H1 (cell line): Measurements from ENCODE around the gene SHISA8. TPM values are rescaled to one million over a fixed set of nuclear protein-coding genes. Genes with fewer than 3 reads are reported as not detected.
"Not testable (repeated sequence)": the region's sequence is repeated elsewhere in the genome, so short reads cannot be mapped to it uniquely, and the experiment has no call there.

ENCODE experiments used
- CTCF ChIA-PET: fragments of 300-600 bp; sonication (Branson Sonifier 250); formaldehyde crosslinking; loops from one replicate; lab custom pipeline; 2021; ENCODE audit not compliant: partially characterized antibody; lab: Charles Lee
- POLR2A ChIA-PET: fragments of 300-600 bp; sonication (Branson Sonifier 250); formaldehyde crosslinking; loops from one replicate; lab custom pipeline; 2021; ENCODE audit warnings: inconsistent platforms; ENCODE audit not compliant: partially characterized antibody; lab: Charles Lee
- DNase-seq, 2 experiments: peaks; one replicate each; pipeline versions ENCODE4 v3.0.0 to v3.0.0-alpha.2; 2010 to 2022; ENCODE audit warnings: low spot score in 2 of 2, low read depth in 1 of 2, mixed read lengths in 1 of 2
- FAIRE-seq: peaks from 2 replicates; lab custom pipeline; 2011; peaks lifted over from hg19 to GRCh38; lab: Jason Lieb, UNC
- H2AFZ ChIP-seq: 2 replicates; pipeline ENCODE4 v1.8.1; 2012; ENCODE audit warnings: low read length, inconsistent platforms
- H2AK5ac ChIP-seq: 2 replicates; pipeline ENCODE4 v1.6.1; 2013; ENCODE audit warnings: low read depth, low read length
- H2BK120ac ChIP-seq: replicated peaks from 2 replicates; pipeline ENCODE3; 2013; ENCODE audit warnings: low read depth, low read length, inconsistent platforms
- H2BK12ac ChIP-seq: 2 replicates; pipeline ENCODE4 v1.6.1; 2013; ENCODE audit warnings: low read depth, low read length
- H2BK15ac ChIP-seq: 2 replicates; pipeline ENCODE4 v1.6.1; 2013; ENCODE audit warnings: low read length
- H2BK20ac ChIP-seq: 2 replicates; pipeline ENCODE4 v1.6.1; 2013; ENCODE audit warnings: low read length
- H2BK5ac ChIP-seq: 2 replicates; pipeline ENCODE4 v1.6.1; 2013; ENCODE audit warnings: low read depth, low read length
- H3K14ac ChIP-seq: 2 replicates; pipeline ENCODE4 v1.6.1; 2013; ENCODE audit warnings: inconsistent platforms; ENCODE audit not compliant: insufficient read length
- H3K18ac ChIP-seq: 2 replicates; pipeline ENCODE4 v1.6.1; 2013; ENCODE audit warnings: low read length; ENCODE audit errors: extremely low read depth
- H3K23ac ChIP-seq: 2 replicates; pipeline ENCODE4 v1.6.1; 2013; ENCODE audit warnings: inconsistent platforms; ENCODE audit not compliant: insufficient read length
- H3K23me2 ChIP-seq: 2 replicates; pipeline ENCODE4 v1.6.1; 2013; ENCODE audit warnings: low read depth, low read length
- H3K27ac ChIP-seq: 2 replicates; pipeline ENCODE4 v1.6.1; 2011; ENCODE audit warnings: low read depth, low read length, inconsistent platforms
- H3K27me3 ChIP-seq, 4 experiments: replicated peaks in 1 of 4; 1 replicate in 1 of 4; 2 replicates in 3 of 4; pipeline versions ENCODE4 v1.6.1 to v1.8.1; 2011 to 2013; ENCODE audit warnings: low read length in 3 of 4, mild to moderate bottlenecking in 3 of 4, inconsistent platforms in 2 of 4, mixed read lengths in 2 of 4, moderate library complexity in 1 of 4; ENCODE audit not compliant: control insufficient read depth in 3 of 4, insufficient read depth in 3 of 4; ENCODE audit errors: extremely low read depth in 1 of 4
- H3K36me3 ChIP-seq, 4 experiments: 2 replicates each; pipeline versions ENCODE4 v1.6.1 to v1.8.1; 2011 to 2013; ENCODE audit warnings: mild to moderate bottlenecking in 4 of 4, low read length in 3 of 4, moderate library complexity in 2 of 4, control low read depth in 1 of 4, inconsistent platforms in 1 of 4; ENCODE audit not compliant: insufficient read depth in 4 of 4, control insufficient read depth in 2 of 4
- H3K4ac ChIP-seq: replicated peaks from 2 replicates; pipeline ENCODE3; 2013; ENCODE audit warnings: low read length, low read depth, mixed read lengths, inconsistent platforms; ENCODE audit not compliant: insufficient read length
- H3K4me1 ChIP-seq, 4 experiments: replicated peaks in 1 of 4; 1 replicate in 1 of 4; 2 replicates in 3 of 4; pipeline versions ENCODE4 v1.6.1 to v1.8.1; 2011 to 2013; ENCODE audit warnings: low read length in 3 of 4, inconsistent platforms in 2 of 4, mixed read lengths in 1 of 4; ENCODE audit not compliant: insufficient read depth in 4 of 4, control insufficient read depth in 3 of 4
- H3K4me2 ChIP-seq, 2 experiments: 2 replicates each; pipeline versions ENCODE4 v1.6.1 to v1.8.1; 2011 to 2013; ENCODE audit warnings: low read depth in 2 of 2, low read length in 2 of 2, control low read depth in 1 of 2, inconsistent platforms in 1 of 2, mild to moderate bottlenecking in 1 of 2; ENCODE audit not compliant: insufficient read depth in 1 of 2
- H3K4me3 ChIP-seq, 4 experiments: fragments of 200-600, 300-600 bp in 1 of 4; sonication (generic), shearing (Covaris generic), sonication (Bioruptor Twin) in 1 of 4; 2 replicates each; pipeline versions ENCODE4 v1.5.1 to v1.8.1; 2011 to 2016; ENCODE audit warnings: low read length in 4 of 4, low read depth in 3 of 4, control low read depth in 2 of 4, inconsistent platforms in 2 of 4, mild to moderate bottlenecking in 2 of 4, mixed read lengths in 1 of 4, moderate library complexity in 1 of 4; ENCODE audit not compliant: insufficient read depth in 2 of 4; ENCODE audit errors: extremely low read depth in 1 of 4
- H3K56ac ChIP-seq: replicated peaks from 2 replicates; pipeline ENCODE3; 2013; ENCODE audit warnings: low read depth, mild to moderate bottlenecking, mixed read lengths, low read length, inconsistent platforms; ENCODE audit not compliant: insufficient read length
- H3K79me1 ChIP-seq: 2 replicates; pipeline ENCODE4 v1.6.1; 2013; ENCODE audit warnings: low read depth, low read length, control low read depth
- H3K79me2 ChIP-seq, 2 experiments: 2 replicates each; pipeline versions ENCODE4 v1.6.1 to v1.8.1; 2012 to 2013; ENCODE audit warnings: low read length in 2 of 2, mild to moderate bottlenecking in 2 of 2, inconsistent platforms in 1 of 2; ENCODE audit not compliant: insufficient read depth in 2 of 2, control insufficient read depth in 1 of 2
- H3K9ac ChIP-seq, 4 experiments: replicated peaks in 1 of 4; 1 replicate in 1 of 4; 2 replicates in 3 of 4; pipeline versions ENCODE4 v1.6.1 to v1.8.1; 2011 to 2013; ENCODE audit warnings: low read depth in 3 of 4, low read length in 3 of 4, control low read depth in 2 of 4, mild to moderate bottlenecking in 2 of 4, moderate library complexity in 2 of 4, inconsistent platforms in 1 of 4; ENCODE audit errors: extremely low read depth in 1 of 4
- H3K9me3 ChIP-seq, 2 experiments: 2 replicates each; pipeline versions ENCODE4 v1.6.1 to v1.8.1; 2012 to 2013; ENCODE audit warnings: mild to moderate bottlenecking in 2 of 2, moderate library complexity in 2 of 2, control low read depth in 1 of 2, inconsistent platforms in 1 of 2, low read depth in 1 of 2, low read length in 1 of 2, mixed read lengths in 1 of 2; ENCODE audit not compliant: insufficient read depth in 2 of 2
- H4K20me1 ChIP-seq, 2 experiments: replicated peaks in 1 of 2; 2 replicates each; pipeline versions ENCODE3 to v1.8.1; 2011 to 2013; ENCODE audit warnings: inconsistent platforms in 2 of 2, low read length in 2 of 2, mild to moderate bottlenecking in 1 of 2; ENCODE audit not compliant: insufficient read depth in 2 of 2, control insufficient read depth in 1 of 2
- H4K5ac ChIP-seq: 2 replicates; pipeline ENCODE4 v1.6.1; 2013; ENCODE audit warnings: low read length, low read depth, mixed read lengths, inconsistent platforms; ENCODE audit not compliant: insufficient read length
- H4K8ac ChIP-seq: 2 replicates; pipeline ENCODE4 v1.8.0; 2013; ENCODE audit warnings: mild to moderate bottlenecking, moderate library complexity, low read length, inconsistent platforms; ENCODE audit not compliant: insufficient read depth; ENCODE audit errors: extremely low read depth
- H4K91ac ChIP-seq: replicated peaks from 2 replicates; pipeline ENCODE3; 2013; ENCODE audit warnings: low read length, mixed read lengths, inconsistent platforms; ENCODE audit not compliant: insufficient read length
- WGBS, 2 experiments: shearing (Covaris generic) in 1 of 2; methylation state at CpG; one replicate each; pipeline versions ENCODE4 v1.1.6 to v1.1.7; 2013 to 2015; ENCODE audit warnings: low lambda C conversion rate in 2 of 2, mixed read lengths in 2 of 2, inconsistent platforms in 1 of 2, low coverage in 1 of 2, missing lambda C conversion rate in 1 of 2; ENCODE audit not compliant: insufficient replicate concordance in 2 of 2, insufficient coverage in 1 of 2, insufficient read length in 1 of 2; ENCODE audit errors: extremely low coverage in 1 of 2, missing lambda C conversion rate in 1 of 2; 5-methylcytosine and 5-hydroxymethylcytosine counted together
- polyA plus RNA-seq, 7 experiments: library from polyadenylated mRNA; depleted of rRNA in 3 of 7; stranded (reverse) in 5 of 7; unstranded in 2 of 7; fragments of >200 nt in 5 of 7; fragments of 200-250 nt in 2 of 7; gene quantifications; 1 replicate in 5 of 7; 2 replicates in 1 of 7; 4 replicates in 1 of 7; pipeline versions ENCODE4 v1.2.1 to v1.2.3, GENCODE V29; 2011 to 2013; ENCODE audit warnings: missing spikeins in 2 of 7, mixed read lengths in 2 of 7
- total RNA-seq: library from RNA; stranded (reverse); fragmentation: NEBNext Ultra II Directional; extraction: Animal tissue kit (Norgen Biotek cat#: 25700); gene quantifications from 2 replicates; pipeline ENCODE4 v1.2.1, GENCODE V29; 2021

SHISA8 gene
- total and polyA plus RNA-seq, 2 of the 8 experiments (the other 6 are each of a cell fraction or from before 2014, with no cell fraction given): 0.14 to 0.89 TPM

- not testable (repeated sequence) for H2AK5ac ChIP-seq, H3K4me1 ChIP-seq, H2BK120ac ChIP-seq, H3K27me3 ChIP-seq, DNase-seq, H3K27ac ChIP-seq, H2AFZ ChIP-seq, H3K56ac ChIP-seq, H3K4me3 ChIP-seq, H3K9ac ChIP-seq, H2BK20ac ChIP-seq, H3K18ac ChIP-seq, H4K8ac ChIP-seq, H3K4me2 ChIP-seq, H3K14ac ChIP-seq, H3K23me2 ChIP-seq, H3K79me2 ChIP-seq, H4K5ac ChIP-seq, H3K23ac ChIP-seq, H2BK15ac ChIP-seq, H2BK12ac ChIP-seq, H3K4ac ChIP-seq, H2BK5ac ChIP-seq, FAIRE-seq, H4K91ac ChIP-seq, H3K9me3 ChIP-seq
- ChIA-PET CTCF (interaction anchor here (0.6 to 1.6 kb wide), 3 partner anchors 11 to 225 kb away, joined by 3 to 4 read pairs (median 4); no protein-coding TSS in a partner anchor), POLR2A (interaction anchor here (0.8 kb wide), 1 partner anchor 11 kb away, joined by 3 read pairs; no protein-coding TSS in a partner anchor)
- peaks cover 16% of the 10 kb centered on the region for H3K79me1 ChIP-seq
- peaks cover 31 to 70% (median 57%) of the 10 kb centered on the region in 4 experiments; a peak in 7 of 8 replicates for H3K36me3 ChIP-seq
- peaks cover 5 to 16% of the 10 kb centered on the region in 2 experiments for H4K20me1 ChIP-seq
- 93% methylated on average over 1 of the region's 1 CpG; no CpG with 5 or more reads in 1 of the 2 experiments for WGBS, 2 experiments
Measured at GRCh38 chr22:41870081-41870480, 44.8 kb downstream of the SHISA8 start.
